H9 (cell line): ENCODE measurements around the gene ELAC1. TPM values are rescaled to one million over a fixed set of nuclear protein-coding genes. Genes with fewer than 3 reads are reported as not detected.

Experiments
- DNase-seq: peaks from one replicate; pipeline ENCODE4 v3.0.0-alpha.2; 2017
- H2AFZ ChIP-seq: one replicate; pipeline ENCODE4 v1.6.1; 2013; ENCODE audit warnings: mild to moderate bottlenecking, low read length, control low read depth, moderate library complexity
- H2AK5ac ChIP-seq: 2 replicates; pipeline ENCODE4 v1.6.1; 2013; ENCODE audit warnings: low read length, control low read depth, mixed read lengths; ENCODE audit not compliant: insufficient read length
- H2BK120ac ChIP-seq: one replicate; pipeline ENCODE4 v1.6.1; 2013; ENCODE audit warnings: low read depth, mild to moderate bottlenecking, low read length, control low read depth, inconsistent platforms; ENCODE audit not compliant: poor library complexity, severe bottlenecking
- H2BK12ac ChIP-seq: 2 replicates; pipeline ENCODE4 v1.6.1; 2013; ENCODE audit warnings: low read length, control low read depth, mixed read lengths, low read depth; ENCODE audit not compliant: insufficient read length
- H2BK15ac ChIP-seq: 2 replicates; pipeline ENCODE4 v1.6.1; 2013; ENCODE audit warnings: low read depth, low read length, control low read depth
- H2BK20ac ChIP-seq: one replicate; pipeline ENCODE4 v1.6.1; 2013; ENCODE audit warnings: low read depth, mild to moderate bottlenecking, low read length, control low read depth, inconsistent platforms; ENCODE audit not compliant: poor library complexity, severe bottlenecking
- H2BK5ac ChIP-seq: 2 replicates; pipeline ENCODE4 v1.6.1; 2013; ENCODE audit warnings: low read length, control low read depth, mixed read lengths; ENCODE audit not compliant: insufficient read length
- H3K14ac ChIP-seq: 2 replicates; pipeline ENCODE4 v1.6.1; 2013; ENCODE audit warnings: low read length, control low read depth; ENCODE audit not compliant: insufficient read depth
- H3K18ac ChIP-seq: 2 replicates; pipeline ENCODE4 v1.6.1; 2013; ENCODE audit warnings: low read depth, mild to moderate bottlenecking, mixed read lengths, low read length, control low read depth; ENCODE audit not compliant: insufficient read length
- H3K23ac ChIP-seq: 2 replicates; pipeline ENCODE4 v1.6.1; 2013; ENCODE audit warnings: low read length, control low read depth, mixed read lengths, low read depth; ENCODE audit not compliant: insufficient read length
- H3K23me2 ChIP-seq: 2 replicates; pipeline ENCODE4 v1.6.1; 2013; ENCODE audit warnings: low read depth, mild to moderate bottlenecking, mixed read lengths, low read length, control low read depth; ENCODE audit not compliant: insufficient read length, poor library complexity, severe bottlenecking
- H3K27ac ChIP-seq: 2 replicates; pipeline ENCODE4 v1.5.1; 2013; ENCODE audit warnings: low read length, control low read depth, mixed read lengths, low read depth; ENCODE audit not compliant: insufficient read length
- H3K27me3 ChIP-seq: 2 replicates; pipeline ENCODE4 v1.6.1; 2013; ENCODE audit warnings: low read length, control low read depth, inconsistent platforms; ENCODE audit not compliant: insufficient read depth
- H3K4ac ChIP-seq: 2 replicates; pipeline ENCODE4 v1.6.1; 2013; ENCODE audit warnings: low read depth, mild to moderate bottlenecking, control low read depth, inconsistent platforms, low read length, moderate library complexity
- H3K4me1 ChIP-seq: 2 replicates; pipeline ENCODE4 v1.6.1; 2013; ENCODE audit warnings: low read length, control low read depth, inconsistent platforms; ENCODE audit not compliant: insufficient read depth
- H3K4me2 ChIP-seq: 2 replicates; pipeline ENCODE4 v1.6.1; 2013; ENCODE audit warnings: low read length, control low read depth, mixed read lengths; ENCODE audit not compliant: insufficient read length, insufficient read depth
- H3K56ac ChIP-seq: 2 replicates; pipeline ENCODE4 v1.6.1; 2013; ENCODE audit warnings: low read depth, mild to moderate bottlenecking, mixed read lengths, low read length, control low read depth; ENCODE audit not compliant: insufficient read length
- H3K79me1 ChIP-seq: 2 replicates; pipeline ENCODE4 v1.6.1; 2013; ENCODE audit warnings: low read depth, mild to moderate bottlenecking, moderate library complexity, low read length, control low read depth, inconsistent platforms; ENCODE audit not compliant: insufficient read depth, poor library complexity, severe bottlenecking
- H3K79me2 ChIP-seq: 2 replicates; pipeline ENCODE4 v1.6.1; 2013; ENCODE audit warnings: low read length, control low read depth, inconsistent platforms; ENCODE audit not compliant: insufficient read depth
- H3K9ac ChIP-seq: 2 replicates; pipeline ENCODE4 v1.6.1; 2013; ENCODE audit warnings: low read length, control low read depth, mixed read lengths; ENCODE audit not compliant: insufficient read length; ENCODE audit errors: extremely low read depth
- H3K9me3 ChIP-seq: one replicate; pipeline ENCODE4 v1.6.1; 2013; ENCODE audit warnings: low read depth, low read length, inconsistent platforms; ENCODE audit not compliant: control insufficient read depth
- H3T11ph ChIP-seq: one replicate; pipeline ENCODE4 v1.6.1; 2013; ENCODE audit warnings: mild to moderate bottlenecking, low read length, control low read depth, inconsistent platforms
- H4K20me1 ChIP-seq: one replicate; pipeline ENCODE4 v1.6.1; 2013; ENCODE audit not compliant: control insufficient read depth, insufficient read length, insufficient read depth
- H4K5ac ChIP-seq: 2 replicates; pipeline ENCODE4 v1.6.1; 2013; ENCODE audit warnings: low read depth, mild to moderate bottlenecking, mixed read lengths, low read length, control low read depth; ENCODE audit not compliant: insufficient read length
- H4K8ac ChIP-seq: replicated peaks from 2 replicates; pipeline ENCODE4 v1.6.1; 2013; ENCODE audit warnings: low read length, control low read depth, mixed read lengths, low read depth; ENCODE audit not compliant: insufficient read length
- H4K91ac ChIP-seq: 2 replicates; pipeline ENCODE4 v1.6.1; 2013; ENCODE audit warnings: low read depth, mild to moderate bottlenecking, moderate library complexity, mixed read lengths, low read length, control low read depth; ENCODE audit not compliant: insufficient read length
- H3K27ac Mint-ChIP-seq, 3 experiments: 2 replicates in 2 of 3; 3 replicates in 1 of 3; pipeline ENCODE4 v1.8.0; 2020 to 2021; ENCODE audit warnings: mixed read lengths in 3 of 3, mild to moderate bottlenecking in 1 of 3, moderate library complexity in 1 of 3
- H3K27me3 Mint-ChIP-seq: 2 replicates; pipeline ENCODE4 v1.8.0; 2021; ENCODE audit warnings: low read depth, mild to moderate bottlenecking, moderate library complexity, mixed read lengths
- H3K36me3 Mint-ChIP-seq, 3 experiments: 2 replicates in 2 of 3; 3 replicates in 1 of 3; pipeline ENCODE4 v1.8.0; 2020 to 2021; ENCODE audit warnings: low read depth in 3 of 3, mixed read lengths in 3 of 3; ENCODE audit not compliant: insufficient read depth in 1 of 3
- H3K4me1 Mint-ChIP-seq, 2 experiments: 2 replicates each; pipeline ENCODE4 v1.8.0; 2020; ENCODE audit warnings: mixed read lengths in 2 of 2
- H3K4me3 Mint-ChIP-seq, 2 experiments: 2 replicates in 1 of 2; 3 replicates in 1 of 2; pipeline ENCODE4 v1.8.0; 2020 to 2021; ENCODE audit warnings: mild to moderate bottlenecking in 2 of 2, mixed read lengths in 2 of 2, moderate library complexity in 1 of 2
- H3K9me3 Mint-ChIP-seq, 2 experiments: 2 replicates in 1 of 2; 3 replicates in 1 of 2; pipeline ENCODE4 v1.8.0; 2020; ENCODE audit warnings: mild to moderate bottlenecking in 2 of 2, mixed read lengths in 2 of 2, moderate library complexity in 1 of 2
- CTCF ChIP-seq: fragments of 200-600 bp; sonication (generic); conservative IDR thresholded peaks from 3 replicates; pipeline ENCODE4 v1.8.0; 2021; ENCODE audit warnings: antibody characterized with exemption, mild to moderate bottlenecking
- WGBS: extraction: QIAGEN DNeasy Blood & Tissue Kit; methylation state at CpG from one replicate; pipeline ENCODE4 v1.1.7; 2013; ENCODE audit warnings: missing lambda C conversion rate, low lambda C conversion rate, mixed read lengths; ENCODE audit not compliant: insufficient read length; ENCODE audit errors: extremely low coverage; 5-methylcytosine and 5-hydroxymethylcytosine counted together
- total RNA-seq: library from RNA; stranded (reverse); gene quantifications from 2 replicates; pipeline ENCODE4 v1.2.1, GENCODE V29; 2021

The ELAC1 gene
- total RNA-seq, 1 experiment from 2014 or later = 5.7 TPM

DNA sequence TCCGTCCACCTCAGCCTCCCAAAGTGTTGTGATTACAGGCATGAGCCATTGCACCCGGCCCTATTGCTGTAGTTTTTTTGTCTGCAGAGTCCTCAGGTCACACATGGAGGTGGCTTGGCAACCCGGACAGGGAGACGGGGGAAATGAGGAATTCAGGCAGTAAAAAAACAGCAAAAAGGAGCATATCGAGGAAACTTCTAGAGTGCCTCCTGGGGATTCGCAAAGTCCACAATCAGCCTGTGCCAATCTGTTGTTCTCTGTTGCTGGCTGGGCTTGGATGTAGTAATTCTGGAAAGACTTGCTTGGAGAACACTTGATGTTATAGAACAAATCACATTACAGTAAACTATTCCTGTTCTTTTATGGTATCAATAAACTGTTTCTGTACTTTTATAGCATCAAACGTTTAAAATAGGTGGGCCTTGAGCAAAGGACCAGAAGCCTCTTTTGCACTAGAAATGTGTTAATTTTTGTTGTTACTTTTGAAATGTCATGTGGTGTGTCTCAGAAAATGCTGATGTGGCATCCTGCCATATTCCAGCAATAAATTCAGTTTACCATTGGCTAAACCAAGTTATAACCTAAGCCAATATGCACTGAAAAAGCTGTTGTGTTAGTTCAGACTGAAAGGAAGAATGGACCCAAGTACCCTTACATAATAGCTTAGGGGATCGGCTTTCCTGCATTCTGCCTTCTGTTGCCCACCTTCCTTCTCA is 14.4 kb downstream of the ELAC1 start:
- no peak for TF ChIP-seq CTCF
- H3K4me1 Mint-ChIP-seq = peaks cover 6 to 7% of the 10 kb centered on the region in 2 experiments; a peak in 3 of 4 replicates
- Histone ChIP-seq H4K20me1 (no peaks in the 10 kb centered on the region), H3T11ph (no peak overlapping the region), H3K79me1 (no peaks in the 10 kb centered on the region), H3K27me3 (no peaks in the 10 kb centered on the region), H4K8ac (no peak overlapping the region), H2AK5ac (no peak overlapping the region), H3K18ac (no peak overlapping the region), H3K56ac (no peak overlapping the region), H3K4ac (no peak overlapping the region), H3K9me3 (peaks cover 1% of the 10 kb centered on the region), H3K9ac (no peak overlapping the region), H4K5ac (no peak overlapping the region), H3K4me2 (no peak overlapping the region), H3K23me2 (no peaks in the 10 kb centered on the region), H3K79me2 (no peaks in the 10 kb centered on the region), H3K14ac (no peak overlapping the region; the same call in 1 of the 2 replicates), H2BK5ac (no peak overlapping the region), H2BK15ac (no peak overlapping the region), H2BK12ac (no peak overlapping the region), H4K91ac (no peak overlapping the region), H2BK120ac (no peak overlapping the region), H3K23ac (no peak overlapping the region), H2AFZ (no peak overlapping the region), H2BK20ac (no peak overlapping the region), H3K27ac (no peak overlapping the region), H3K4me1 (no peaks in the 10 kb centered on the region)
- no peak overlapping the region; a peak in 2 of 7 replicates for H3K27ac Mint-ChIP-seq
- H3K27me3 Mint-ChIP-seq = no peaks in the 10 kb centered on the region
- H3K9me3 Mint-ChIP-seq = peaks cover 8 to 10% of the 10 kb centered on the region in 2 experiments; a peak in 4 of 5 replicates
- peaks cover 21 to 26% (median 22%) of the 10 kb centered on the region in 3 experiments for H3K36me3 Mint-ChIP-seq
- H3K4me3 Mint-ChIP-seq = no peak overlapping the region
- no peak for DNase-seq
- no CpG with 5 or more reads among the region's 8 CpGs for WGBS
